GM19328 (cell line): ENCODE measurements around the gene OSBPL9.
"Not testable (repeated sequence)": the region's sequence is repeated elsewhere in the genome, so short reads cannot be mapped to it uniquely, and the experiment has no call there.

Source experiments
- ATAC-seq: cut with Tn5 transposase; IDR thresholded peaks from one replicate; pipeline ENCODE4 v1.9.1; 2021; ENCODE audit warnings: mild to moderate bottlenecking, moderate library complexity; ENCODE audit not compliant: unreplicated experiment

The OSBPL9 gene

DNA sequence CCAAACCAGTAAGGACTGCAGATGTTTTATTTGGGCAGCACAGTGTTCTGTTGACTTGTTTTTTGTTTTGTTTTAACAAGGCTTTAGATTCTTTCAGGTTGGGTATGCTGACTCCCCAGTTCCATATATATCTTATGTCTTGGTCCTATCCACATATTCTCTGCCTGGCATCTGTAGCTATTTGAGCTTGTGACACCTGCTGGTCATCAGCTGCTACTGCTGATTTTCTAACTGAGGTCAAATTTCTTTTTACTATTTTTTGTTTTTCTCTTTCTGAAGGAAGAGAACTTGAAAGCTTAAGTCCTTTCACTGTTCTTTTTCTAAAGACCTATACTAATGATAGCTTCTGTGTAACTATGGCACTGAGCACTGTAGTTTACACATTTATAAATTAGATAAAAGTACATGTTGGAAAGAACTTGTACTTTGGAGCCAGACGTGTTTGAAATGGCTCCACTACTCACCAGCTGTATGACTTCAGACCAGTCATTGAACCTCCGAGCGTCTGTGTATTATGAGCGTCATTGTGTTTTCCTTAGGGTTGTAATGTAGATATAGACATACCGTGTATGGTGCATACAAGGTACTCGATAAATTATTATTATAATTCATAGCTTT, 152.2 kb downstream of the OSBPL9 start:
- no peak for ATAC-seq

DNA sequence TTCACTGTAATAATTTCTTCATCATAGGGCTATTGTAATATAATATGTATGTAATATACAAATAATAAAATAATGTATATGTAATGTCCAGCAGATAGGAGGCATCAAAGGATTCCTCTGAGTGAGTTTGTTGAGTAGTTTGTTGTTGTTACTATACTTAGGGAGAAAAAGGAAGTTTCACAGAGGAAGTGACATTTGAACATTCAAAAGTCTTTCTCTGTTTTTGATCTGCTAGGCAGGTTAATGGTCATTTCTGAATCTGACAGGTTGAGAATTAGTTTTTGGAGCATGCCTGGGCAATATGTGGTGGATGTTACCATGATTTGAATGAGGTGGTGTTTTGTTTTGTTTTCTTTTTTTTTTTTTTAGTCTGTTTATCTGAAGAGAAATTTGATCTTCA, 159.5 kb downstream of the OSBPL9 start:
- no peak for ATAC-seq

DNA sequence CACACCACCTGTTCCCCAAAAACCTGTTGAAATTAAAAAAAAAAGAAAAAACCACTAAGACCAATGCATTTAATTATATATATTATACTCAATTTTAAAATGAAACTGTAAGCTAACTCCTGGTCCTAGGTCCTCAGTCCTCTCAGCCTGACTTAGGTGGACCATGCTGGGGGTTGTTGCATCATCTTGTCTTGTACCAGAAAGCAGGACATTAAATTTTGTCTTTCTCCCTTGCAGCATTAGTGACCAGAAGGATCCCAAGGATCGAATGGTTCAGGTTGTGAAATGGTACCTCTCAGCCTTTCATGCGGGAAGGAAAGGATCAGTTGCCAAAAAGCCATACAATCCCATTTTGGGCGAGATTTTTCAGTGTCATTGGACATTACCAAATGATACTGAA, 164.0 kb downstream of the OSBPL9 start:
- ATAC-seq = no peak

DNA sequence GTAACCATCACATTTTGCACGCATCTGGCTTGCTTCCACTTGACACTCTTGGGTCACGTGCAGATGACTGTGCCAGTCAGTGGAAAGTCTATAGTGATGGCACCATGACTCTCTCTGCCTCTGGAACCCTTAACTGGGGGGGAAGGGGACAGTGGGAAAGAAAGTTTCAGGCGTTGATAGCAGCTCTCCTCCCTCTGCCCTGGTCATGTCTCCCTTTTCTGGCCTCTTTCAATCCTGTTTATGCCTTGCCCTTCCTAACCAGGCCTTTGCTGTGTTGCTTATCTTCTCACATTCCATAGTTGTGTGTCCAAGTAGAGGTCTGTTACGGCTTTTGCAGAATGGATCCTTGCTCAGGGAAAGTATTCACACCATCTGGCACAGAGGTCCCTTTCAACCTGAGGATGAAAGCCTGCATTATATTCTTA, 168.1 kb downstream of the OSBPL9 start:
- ATAC-seq = no peak

DNA sequence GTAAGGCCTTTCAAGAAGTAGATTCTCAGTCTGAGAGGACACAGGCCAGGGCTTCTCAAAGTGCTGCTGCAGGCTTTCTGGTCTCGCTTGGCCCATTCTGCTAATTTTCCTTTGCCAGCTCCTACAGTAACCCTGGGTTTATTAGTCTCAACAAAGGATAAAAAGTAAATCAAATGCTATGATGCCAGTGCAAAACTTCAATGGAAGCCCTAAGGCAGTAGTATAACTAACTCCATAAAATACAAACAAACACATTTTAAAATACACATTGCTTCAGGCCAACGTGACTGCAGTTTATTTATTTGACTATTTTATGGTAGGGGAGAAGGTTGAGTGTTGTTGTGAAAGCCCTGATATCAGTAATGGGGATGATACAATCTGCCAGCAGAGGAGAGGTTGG, 172.0 kb downstream of the OSBPL9 start:
- ATAC-seq = no peak

DNA sequence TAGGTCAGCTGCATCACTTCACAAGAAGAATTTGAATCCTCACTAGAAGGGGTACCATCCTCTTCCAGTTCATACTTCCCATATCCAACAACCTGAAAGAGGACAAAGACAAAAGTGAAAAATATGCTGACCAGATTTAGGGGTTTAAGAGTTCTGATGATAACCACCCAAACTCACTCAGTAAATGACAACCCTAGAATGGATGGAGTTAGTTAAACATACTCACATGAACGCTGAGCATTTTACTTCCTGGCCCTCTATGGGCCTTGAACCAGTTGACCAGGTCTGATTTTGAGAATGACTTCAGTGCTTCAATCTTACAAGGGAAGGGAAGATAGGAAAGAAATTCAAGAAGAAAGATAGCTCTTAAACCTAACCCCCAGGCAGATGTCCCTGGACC, 172.4 kb downstream of the OSBPL9 start:
- ATAC-seq = no peak

DNA sequence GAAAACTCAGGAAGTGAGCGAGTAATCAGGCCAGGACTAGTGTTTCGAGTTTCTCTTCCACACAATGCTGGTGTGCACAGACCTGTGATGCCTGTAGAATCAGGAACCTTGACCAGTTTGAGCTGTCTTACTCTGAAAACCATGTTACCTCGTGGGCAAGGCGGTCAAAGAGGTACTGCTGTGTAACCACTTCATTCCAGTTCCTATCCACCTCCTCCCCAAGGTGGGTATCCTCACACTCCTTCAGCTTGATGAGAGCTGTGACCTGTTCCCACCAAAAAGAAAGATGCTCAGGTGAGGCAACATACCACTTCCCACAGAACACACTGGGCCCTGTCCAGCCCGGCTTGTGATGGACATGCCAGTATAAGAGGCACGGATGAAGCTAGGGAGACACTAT, 173.5 kb downstream of the OSBPL9 start:
- no peak for ATAC-seq

DNA sequence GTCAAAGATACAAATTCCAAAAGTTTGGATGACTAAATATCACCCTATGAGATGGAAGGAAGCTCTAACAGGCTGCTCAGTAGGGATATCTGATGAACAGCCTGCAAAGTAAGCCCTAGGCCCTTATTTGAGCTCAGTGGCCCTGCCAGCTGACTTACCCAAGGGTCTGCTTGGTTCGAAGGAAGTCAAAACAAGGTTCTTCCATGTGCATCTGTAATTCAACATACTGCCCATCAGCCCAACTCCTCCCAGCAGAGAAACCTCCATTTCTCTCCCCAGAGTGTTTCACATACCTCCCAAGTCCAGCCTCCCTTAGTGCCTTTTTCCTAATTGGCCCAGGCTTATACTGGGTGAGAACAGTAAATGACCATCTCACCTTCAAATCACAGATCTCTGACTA, 175.0 kb downstream of the OSBPL9 start:
- no peak for ATAC-seq

DNA sequence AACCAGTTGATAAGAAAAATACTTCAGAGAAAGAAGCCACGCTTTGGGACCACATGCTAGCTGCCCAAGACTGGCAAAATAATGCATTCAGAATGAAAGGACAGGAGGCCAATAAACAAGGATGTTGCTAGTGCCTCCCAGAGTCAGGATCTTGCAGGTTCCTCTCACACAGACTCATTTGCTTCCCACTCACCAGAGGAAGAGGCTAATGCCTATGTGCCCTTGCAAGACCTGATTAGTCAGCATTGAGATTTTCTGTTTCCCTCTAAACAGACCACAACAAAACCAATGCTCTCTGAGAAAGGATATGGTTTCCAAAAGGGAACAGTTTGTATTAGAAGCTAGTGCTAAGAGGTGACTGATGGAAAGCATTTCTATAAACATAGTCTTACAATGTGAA, 176.0 kb downstream of the OSBPL9 start:
- no peak for ATAC-seq

DNA sequence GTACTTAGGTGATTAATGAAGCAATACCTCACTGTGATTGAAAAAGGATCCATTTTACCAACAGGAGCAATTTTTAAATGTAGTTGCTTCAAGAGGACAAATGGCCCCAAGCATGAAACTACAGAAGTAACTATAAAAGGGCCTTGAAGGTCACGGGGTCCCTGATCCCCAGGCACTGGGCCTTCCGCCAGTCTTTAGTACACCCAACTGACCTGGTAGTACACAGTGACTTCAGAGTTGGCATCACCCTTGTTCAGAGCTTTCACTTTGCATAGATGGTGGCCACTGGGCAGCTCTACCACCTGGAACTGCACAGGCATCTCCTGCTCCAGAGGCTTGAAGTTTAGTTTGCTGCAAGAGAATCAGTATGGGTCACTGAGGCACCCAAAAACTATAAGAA, 177.4 kb downstream of the OSBPL9 start:
- ATAC-seq = no peak

DNA sequence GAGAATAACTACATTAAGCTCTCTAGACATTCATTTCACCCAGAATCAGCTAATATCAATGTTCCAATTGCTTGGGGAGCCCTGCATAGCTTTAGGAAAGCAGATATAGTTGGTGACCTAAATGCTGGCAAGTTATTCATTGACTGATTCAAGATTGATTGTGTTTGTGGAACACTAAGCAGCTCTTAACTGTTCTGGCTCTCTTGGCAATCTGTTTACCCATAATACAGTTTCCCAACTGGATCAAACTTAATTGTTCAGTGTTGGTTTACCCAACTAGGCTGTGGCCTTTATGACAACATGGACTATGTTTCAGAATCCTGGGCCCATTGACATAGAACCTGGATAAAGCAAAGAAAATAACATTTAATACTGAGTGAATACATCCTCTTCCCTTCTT, 178.0 kb downstream of the OSBPL9 start:
- ATAC-seq = no peak

DNA sequence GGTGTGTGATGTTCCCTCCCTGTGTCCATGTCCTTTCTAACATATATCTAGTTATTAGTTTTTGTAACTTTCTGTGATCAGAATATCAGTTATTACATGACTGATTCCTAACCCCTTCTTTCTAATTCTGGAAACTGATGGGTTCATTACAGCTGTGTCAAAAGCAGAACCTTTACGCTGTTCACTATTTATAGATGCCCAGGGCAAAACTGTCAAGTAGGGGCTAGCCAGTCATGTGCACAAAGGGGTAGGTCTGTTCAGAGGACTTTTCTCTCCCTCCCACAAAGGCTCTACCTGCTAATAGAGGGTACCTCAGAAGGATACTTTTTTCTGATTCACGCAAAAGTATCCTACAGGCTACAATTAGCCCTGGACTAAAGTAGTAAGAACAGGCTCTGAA, 182.5 kb downstream of the OSBPL9 start:
- no peak for ATAC-seq

DNA sequence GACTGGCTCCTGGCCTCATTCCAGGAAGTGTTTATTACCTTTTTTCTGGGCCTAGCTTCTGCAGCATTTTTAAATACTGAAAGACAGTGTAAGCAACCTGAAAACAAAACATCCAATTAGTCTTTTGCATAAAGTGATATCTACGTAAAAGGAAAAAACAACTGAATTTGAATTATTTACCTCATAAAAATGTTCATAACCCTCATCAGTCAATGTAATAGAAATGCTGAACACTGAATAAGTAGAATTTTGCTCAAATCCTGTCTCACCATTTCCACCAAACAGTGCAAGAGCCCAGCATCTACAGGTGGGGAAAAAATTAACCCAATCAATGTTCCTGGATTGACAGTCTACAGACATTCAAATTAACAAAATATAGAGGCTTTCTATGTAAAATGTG, 197.6 kb downstream of the OSBPL9 start:
- ATAC-seq = no peak

DNA sequence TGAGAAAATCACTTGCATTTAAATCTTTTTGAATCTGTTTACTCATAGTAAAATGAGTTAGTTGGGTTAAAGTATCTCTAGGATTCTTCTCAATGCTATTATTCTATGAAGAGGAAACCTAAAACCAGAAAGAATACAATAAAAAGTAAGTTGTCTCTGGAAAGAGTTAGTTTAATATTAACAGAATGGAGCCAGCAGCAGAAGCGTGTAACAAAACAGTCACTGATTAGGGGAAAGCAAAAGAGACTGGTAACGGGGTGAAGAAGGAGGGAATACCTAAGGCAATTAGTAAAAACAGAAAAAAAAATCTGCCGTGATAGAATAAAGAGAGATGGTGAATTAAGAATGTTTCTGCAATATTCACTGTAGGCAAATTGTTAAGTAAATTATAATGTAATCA, 201.6 kb downstream of the OSBPL9 start:
- ATAC-seq = no peak

DNA sequence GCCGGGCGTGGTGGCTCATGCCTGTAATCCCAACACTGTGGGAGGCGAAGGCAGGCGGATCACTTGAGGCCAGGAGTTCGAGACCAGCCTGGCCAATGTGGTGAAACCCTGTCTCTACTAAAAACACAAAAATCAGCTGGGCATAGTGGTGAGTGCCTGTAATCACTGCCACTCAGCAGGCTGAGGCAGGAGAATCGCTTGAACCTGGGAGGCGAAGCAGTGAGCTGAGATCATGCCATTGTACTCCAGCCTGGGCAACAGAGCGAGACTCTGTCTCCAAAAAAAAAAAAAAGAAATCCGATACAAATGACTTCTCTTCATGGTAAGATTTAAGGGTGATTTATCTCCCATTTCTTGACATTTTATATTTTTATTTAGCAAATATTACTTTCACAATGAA, 202.1 kb downstream of the OSBPL9 start:
- not testable (repeated sequence) for ATAC-seq

DNA sequence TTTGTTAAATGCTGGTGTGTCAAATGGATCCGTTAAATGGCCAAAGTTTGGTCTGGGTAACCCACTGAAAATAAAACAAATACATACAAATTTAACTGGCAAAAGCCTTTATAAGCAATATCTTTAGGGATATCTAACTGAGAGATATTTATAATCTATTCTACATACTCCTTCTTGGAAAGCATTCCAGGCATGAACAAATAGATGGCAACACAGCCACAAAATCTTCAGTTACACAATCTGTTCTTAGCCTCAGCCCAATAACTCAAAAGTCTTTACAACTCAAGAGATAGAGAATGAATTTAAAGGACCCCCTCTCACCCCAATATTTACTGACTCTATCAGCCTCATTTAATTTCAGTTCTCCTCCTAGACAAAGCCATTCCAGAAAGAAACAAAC, 202.9 kb downstream of the OSBPL9 start:
- ATAC-seq = no peak

DNA sequence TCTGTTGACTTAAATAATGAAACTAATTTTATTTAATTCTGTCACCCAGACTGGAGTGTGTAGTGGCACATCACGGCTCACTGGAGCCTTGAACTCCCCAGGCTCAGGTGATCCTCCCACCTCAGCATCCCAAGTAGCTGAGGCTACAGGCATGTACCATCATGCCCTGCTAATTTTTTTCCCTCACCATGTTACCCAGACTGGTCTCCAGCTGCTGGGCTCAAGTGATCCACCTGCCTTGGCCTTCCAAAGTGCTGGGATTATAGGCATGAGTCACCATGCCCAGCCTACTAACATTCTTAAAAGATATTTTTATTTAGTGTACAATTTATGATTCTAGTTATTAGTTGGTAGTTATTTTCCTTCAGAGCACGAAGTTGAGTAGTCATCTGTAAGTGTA, 212.2 kb downstream of the OSBPL9 start:
- ATAC-seq = no peak

DNA sequence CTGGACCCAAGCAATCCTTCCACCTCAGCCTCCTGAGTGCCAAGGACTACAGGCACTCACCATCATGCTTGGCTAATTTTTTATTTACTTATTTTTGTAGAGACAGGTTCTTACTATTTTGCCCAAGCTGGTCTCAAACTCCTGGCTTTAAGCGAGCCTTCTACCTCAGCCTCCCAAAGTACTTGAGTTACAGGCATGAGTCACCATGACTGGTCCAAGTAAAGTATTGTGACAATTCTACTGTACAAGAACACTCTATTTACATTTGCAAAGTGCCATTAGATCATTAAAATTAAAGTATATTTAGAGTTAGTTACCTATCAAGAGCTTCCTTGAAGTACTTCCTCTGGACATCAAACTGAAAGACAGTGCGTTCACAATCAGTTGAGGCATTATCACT, 216.8 kb downstream of the OSBPL9 start:
- no peak for ATAC-seq

DNA sequence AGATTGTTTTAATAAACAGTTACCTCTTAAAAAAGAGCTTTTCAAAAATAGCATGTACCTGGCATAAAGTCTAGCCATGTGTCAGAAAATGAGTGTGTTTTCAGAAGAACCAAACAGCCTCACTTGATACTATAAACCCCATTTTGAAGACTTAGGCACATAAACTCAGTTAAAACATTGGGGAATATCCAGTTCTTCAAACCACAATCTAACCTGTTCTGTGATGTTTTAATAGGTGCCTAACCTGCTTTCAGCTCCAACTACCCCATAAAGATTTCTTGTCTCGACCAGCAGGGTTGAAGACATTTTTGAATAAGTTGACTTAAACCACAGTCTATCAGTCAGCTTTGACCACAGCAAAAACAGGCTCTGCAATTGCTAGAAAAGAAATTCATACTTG, 220.4 kb downstream of the OSBPL9 start:
- no peak for ATAC-seq
